GM12801 (cell line): ENCODE measurements around the gene PCCA.

Experiments used
- CTCF ChIP-seq: IDR thresholded peaks from one replicate; pipeline ENCODE4 v1.5.1; 2011; ENCODE audit warnings: control low read depth; ENCODE audit not compliant: insufficient read length; ENCODE audit errors: extremely low read depth

The PCCA gene

GRCh38 chr13:100350601-100351000, 261.7 kb downstream of the PCCA start:
- TF ChIP-seq CTCF, result no peak

- TF ChIP-seq CTCF, result no peak
Measured at GRCh38 chr13:100356426-100356825, 267.5 kb downstream of the PCCA start.

- TF ChIP-seq CTCF, result no peak
Measured at GRCh38 chr13:100356889-100357288, 268.0 kb downstream of the PCCA start.

GRCh38 chr13:100357764-100358163, 268.9 kb downstream of the PCCA start:
- no peak for TF ChIP-seq CTCF

GRCh38 chr13:100361504-100361903, 272.6 kb downstream of the PCCA start:
- TF ChIP-seq CTCF, result no peak

GRCh38 chr13:100362371-100362770, 273.5 kb downstream of the PCCA start:
- TF ChIP-seq CTCF, result no peak

- TF ChIP-seq CTCF, result no peak
Measured at GRCh38 chr13:100362781-100363180, 273.9 kb downstream of the PCCA start.

GRCh38 chr13:100363285-100363711, 274.4 kb downstream of the PCCA start:
- TF ChIP-seq CTCF, result no peak
